HG02852 (cell line): ENCODE measurements around the gene IL6R.
"Not testable (repeated sequence)": the region's sequence is repeated elsewhere in the genome, so short reads cannot be mapped to it uniquely, and the experiment has no call there.

ENCODE experiments used
- ATAC-seq: cut with Tn5 transposase; IDR thresholded peaks from one replicate; pipeline ENCODE4 v1.9.1; 2021; ENCODE audit warnings: mild to moderate bottlenecking, moderate library complexity; ENCODE audit not compliant: unreplicated experiment

The IL6R gene

DNA sequence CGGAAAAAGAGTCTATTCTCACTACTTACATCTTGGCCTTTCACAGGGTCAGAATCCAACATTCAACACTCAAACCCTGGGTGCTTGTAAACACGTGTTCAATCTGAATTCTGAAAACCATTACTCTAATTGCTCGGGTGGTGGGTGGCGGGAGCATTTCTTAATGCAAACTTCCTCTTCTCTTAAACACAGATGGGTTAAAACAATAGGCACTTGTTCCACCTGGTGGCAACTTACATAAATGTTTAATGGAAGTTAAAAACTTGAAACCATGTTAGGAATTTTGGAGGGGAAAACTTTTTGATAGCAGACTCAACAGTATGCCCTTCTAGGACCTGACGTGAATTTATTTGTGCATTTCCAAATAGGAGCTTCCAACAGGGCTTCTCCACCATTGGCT, 73.5 kb downstream of the IL6R start:
- ATAC-seq = no peak

DNA sequence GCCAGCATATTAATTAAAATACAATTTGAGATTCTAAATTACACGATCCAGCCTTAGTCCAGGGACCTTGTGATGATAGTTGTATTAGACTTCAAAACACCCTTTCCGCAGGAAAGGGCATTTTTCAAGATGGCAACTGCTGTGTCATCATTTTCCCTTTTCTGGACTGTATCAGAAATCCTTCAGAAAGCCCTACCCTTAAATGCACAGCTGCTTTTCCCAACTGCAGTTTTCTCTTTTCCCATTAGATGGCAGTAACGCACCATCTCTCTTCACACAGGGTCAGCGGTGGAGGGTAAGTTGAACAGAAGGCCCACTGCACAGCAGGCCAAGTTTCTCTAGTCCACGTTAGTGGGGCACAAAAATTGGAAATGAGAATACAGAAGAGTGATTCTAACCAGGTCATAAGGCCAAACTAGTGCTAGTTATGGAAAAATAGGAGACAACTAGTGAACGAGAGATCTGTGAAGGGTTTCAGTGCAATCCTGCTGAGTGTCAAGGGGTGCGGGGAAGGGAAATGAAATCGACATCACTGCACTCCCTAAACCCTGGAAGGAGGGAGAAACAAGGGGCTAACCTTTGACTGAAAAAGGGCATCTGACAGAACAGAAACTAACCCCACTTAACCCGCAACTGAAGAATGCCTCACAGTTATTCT, 74.8 kb downstream of the IL6R start:
- no peak for ATAC-seq

DNA sequence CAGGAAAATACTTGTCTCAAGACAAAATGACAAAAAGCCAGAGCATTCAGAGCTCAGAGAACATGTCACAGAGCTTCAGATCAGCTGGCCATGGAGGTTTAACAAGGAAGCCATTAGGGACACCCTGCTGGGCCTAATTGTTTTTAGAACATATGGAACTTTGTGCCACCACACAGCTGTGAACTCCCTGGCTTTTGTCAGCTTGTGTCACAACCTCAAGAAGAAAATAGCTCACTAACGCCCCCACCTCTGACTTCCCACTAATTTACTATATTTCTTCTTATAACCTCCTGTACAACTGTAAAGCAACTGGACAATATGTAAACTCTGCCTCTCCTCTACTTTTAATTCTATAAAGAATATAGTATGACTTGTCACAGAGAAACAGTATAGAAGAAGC, 75.9 kb downstream of the IL6R start:
- no peak for ATAC-seq

DNA sequence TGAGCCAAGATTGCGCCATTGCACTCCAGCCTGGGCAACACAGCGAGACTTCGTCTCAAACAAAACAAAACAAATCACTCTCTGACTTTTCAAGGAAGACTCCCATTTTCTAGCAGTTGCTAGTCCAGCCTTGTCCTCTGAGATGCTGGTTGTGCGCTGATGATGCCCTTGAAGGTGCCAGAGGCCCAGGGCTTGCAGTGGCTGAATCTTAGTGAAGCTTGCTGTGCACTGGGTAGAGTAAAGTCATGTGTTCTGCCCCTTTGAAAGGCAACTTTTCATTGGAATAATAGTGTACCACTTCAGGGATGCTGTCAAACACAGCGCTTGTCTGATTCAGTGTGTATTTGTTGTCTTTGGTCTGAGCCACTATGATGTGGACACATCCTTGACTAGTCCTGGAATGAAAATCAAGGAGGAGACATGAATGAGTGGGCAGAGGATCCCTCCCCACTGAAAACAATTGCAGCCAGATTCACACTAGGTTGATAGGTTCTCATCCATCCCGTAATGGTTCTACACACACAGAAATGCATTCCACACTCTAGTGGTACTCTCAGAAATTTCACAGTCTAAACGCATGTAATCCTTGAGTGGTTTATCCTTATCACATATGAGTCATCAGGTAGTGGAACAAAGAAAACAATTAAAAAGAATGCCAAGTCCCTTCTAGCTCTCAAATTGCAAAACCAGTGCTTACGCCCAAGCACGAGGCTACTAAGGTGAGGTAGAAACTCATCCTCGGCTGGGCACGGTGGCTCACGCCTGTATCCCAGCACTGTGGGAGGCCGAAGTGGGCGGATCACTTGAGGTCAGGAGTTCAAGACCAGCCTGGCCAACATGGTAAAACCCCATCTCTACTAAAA, 79.0 kb downstream of the IL6R start:
- ATAC-seq = no peak

DNA sequence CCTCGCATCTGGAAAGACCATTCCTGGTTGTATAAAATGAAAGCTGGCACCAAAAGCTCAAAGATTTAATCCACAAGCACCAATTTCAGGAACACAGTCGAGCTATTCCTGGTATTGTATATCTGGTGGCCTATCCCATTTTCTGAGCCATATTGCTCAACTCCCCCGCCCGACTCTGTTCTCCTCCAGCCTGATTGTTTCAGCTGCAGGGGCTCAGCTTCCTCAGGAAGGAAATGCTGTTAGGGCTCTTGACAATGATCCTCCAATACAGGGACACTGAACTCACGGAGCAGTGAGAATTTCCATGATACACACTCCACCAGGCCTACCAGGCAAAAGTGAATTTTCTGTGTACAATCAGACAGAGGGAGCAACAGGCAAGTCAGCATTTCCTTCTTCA, 80.0 kb downstream of the IL6R start:
- ATAC-seq = no peak

DNA sequence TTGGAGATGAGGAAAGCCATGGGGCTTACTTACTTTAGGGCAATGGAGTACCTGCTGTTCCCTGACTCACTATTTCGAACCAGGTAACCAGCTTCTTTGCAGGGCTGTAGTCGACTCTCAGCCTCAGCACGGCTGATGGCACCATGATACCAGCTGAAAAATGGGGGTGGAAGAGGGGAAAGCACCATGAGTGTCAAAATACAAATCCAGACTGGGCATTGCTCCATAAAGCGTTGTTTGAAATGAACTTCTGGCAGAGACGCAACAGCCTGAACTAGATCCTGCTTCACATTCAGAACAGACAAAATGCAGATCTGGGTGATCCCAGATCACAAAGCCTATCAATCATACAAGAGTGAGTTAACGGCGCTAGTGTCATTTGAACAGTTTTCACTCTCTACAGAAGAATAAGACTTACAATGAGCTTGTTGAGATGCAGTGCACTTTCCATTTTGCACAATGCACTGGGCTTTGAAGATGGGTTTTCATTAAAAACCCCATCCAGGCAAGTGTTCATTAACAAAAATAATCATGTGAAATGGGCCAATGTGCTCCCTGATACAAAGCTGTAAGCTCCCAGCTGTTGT, 80.9 kb downstream of the IL6R start:
- no peak for ATAC-seq

DNA sequence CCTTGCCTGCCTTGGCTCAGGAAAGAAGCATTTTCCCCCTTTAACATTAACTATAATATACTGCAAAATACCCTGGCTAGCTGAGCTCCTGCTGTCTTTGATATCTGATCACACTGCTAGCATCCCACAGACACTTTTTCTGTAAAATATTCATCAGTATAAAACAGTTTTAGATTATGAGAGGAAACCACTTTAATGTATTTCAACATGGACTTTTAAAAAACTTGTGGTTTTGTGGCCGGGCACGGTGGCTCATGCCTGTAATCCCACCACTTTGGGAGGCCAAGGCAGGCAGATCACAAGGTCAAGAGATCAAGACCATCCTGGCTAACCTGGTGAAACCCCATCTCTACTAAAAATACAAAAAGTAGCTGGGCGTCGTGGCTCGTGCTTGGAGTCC, 81.6 kb downstream of the IL6R start:
- ATAC-seq = not testable (repeated sequence)

DNA sequence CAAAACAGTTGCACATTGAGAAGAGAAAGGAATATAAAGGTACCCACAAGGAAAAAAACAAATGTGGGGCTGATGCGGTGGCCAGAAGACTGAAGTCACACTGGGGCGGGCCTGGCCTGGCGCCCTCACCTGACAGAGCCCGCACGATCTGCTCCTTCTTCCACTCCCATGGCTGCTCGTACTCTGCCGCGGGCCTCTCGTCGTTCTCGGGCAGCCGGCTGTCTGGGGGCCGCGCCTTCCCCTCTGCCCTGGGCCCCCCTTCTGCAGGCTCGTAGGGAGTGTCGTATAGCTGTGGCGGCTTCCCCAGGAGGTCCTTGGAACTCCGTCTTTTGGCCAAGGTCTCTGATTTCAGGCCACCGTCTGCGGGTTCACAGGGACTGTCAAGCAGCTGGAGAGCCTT, 83.8 kb downstream of the IL6R start:
- no peak for ATAC-seq

DNA sequence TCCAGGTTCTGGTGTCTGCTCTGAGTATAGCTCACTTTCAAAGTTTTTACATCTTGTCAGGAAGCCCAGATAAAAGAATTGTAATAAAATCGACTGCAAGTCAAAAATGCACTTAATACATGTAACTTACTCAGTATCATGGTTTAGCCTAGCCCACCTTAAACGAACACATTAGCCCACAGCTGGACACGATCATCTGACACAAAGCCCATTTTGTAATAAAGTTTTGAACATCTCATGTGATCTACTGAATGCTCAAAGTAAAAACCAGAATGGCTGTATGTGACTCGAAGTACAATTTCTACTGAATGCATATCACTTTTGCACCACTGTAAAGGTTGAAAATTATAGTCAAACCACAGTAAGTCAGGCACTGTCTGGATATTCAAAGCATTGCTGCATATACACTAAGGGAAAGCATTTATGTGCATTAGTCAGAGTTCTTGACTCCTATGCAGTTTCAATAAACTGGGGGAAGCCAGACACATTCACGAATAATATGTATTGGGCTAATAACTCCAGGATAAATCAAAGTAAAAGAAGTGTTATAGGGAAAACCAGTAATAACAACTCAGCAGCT, 84.6 kb downstream of the IL6R start:
- ATAC-seq = no peak

DNA sequence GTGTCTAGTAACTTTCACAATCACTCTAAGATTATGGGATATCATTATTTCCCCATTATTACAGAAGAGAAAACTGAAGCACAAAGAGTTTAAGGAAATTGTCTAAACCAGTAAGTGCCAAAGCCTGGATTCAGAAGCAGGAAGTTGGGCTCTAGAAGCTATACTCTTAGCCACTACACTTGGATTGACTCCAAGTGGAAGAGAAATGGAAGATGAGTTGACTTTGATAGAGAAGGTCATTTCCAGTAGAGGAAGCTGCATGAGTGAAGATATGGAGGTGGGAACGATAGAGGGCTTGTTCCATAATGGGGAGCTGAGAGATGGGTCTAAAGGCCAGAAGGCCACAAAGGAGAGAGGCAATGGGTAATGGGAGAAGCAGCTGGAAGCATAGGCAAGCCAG, 85.2 kb downstream of the IL6R start:
- ATAC-seq = no peak

DNA sequence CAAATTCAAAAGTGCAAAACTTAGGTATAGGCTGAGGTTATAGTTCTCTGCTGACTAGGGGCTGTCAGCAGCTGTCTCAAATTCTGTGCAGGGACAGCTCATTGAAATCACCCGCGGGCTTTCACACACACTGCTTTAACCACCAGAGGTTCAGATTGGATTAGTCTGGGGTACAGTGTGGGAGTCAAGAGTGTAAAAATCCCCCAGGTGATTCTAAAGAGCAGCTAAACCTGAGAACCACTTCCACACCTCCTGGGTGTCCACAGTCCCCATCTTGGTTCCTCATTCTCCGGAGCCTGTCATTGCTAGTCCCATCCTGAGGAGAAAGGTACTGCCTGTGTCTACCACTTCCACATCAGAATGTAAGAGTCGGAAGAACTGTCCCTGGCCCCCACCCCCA, 87.0 kb downstream of the IL6R start:
- ATAC-seq = peak; percentile 45

DNA sequence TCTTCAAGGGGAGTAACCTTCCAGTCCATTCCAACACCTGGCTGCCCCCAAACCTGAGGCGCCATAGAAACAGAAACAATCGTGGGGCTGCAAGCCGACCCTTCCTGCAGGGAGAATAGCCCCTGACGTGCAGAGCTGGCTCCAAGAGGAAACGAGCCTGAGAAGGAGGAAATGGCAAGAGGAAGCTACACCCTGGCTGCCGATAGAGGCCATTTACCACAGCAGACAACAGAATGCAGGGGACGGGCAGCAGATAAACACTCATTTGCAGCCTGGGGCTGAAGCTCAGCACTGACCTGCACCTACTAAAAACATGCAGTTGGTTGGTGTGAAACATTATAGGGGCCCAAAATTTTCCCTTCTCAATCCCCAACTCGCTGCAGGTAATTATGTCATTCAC, 88.1 kb downstream of the IL6R start:
- ATAC-seq = no peak

DNA sequence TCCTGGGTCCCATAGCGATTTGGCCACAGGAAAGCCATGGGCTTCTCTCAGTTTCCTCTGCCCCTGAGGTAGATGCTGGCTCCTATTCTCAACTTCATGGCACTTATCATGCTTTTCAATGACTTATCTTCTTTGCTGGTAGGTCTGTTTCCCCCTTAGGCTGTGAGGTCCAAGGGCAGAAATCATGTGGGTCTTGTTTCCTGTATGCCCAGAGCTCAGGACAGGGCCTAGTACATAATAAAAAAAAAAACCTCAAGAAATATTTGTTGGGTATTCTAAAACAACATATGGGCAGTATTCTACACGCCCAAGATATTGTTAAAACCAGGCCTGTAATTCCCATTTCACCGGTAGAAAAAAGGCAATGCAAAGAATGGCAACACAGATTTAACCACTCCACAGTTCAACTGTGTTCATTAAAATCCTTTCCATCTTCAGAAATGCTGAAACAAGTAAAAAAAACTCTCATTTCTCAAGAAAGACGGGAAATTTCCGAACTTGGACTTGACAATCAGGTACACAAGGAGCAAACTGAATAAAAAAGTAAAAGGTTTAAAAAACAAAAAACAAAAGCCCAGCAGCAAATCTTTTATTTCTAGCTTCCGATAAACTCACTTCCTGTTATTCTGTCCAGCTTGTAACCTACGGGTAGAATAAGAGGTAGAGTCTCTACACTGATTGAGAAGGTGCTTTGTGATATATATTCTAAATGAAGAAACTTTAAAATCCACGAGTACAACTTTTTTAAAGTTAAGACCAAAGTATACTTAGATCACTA, 90.5 kb downstream of the IL6R start:
- no peak for ATAC-seq

DNA sequence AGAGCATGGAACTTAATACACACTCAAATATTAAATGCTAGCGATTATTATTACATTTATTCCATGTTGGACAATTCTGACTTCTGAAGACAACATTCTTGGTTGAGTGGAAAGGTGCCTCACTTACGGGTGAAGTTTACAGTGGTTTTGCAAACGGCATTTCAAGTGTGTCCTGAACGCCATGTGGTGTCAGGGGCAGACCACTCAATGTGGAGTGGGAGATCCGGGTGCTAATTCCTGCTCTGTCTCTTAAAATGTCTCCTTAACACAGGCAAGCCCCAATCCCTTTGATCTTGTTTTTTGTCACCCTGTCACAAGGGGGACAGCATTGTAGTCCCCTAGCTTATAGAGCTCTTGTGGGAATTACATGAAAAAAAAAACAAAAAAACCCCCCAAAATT, 91.2 kb downstream of the IL6R start:
- ATAC-seq = no peak

DNA sequence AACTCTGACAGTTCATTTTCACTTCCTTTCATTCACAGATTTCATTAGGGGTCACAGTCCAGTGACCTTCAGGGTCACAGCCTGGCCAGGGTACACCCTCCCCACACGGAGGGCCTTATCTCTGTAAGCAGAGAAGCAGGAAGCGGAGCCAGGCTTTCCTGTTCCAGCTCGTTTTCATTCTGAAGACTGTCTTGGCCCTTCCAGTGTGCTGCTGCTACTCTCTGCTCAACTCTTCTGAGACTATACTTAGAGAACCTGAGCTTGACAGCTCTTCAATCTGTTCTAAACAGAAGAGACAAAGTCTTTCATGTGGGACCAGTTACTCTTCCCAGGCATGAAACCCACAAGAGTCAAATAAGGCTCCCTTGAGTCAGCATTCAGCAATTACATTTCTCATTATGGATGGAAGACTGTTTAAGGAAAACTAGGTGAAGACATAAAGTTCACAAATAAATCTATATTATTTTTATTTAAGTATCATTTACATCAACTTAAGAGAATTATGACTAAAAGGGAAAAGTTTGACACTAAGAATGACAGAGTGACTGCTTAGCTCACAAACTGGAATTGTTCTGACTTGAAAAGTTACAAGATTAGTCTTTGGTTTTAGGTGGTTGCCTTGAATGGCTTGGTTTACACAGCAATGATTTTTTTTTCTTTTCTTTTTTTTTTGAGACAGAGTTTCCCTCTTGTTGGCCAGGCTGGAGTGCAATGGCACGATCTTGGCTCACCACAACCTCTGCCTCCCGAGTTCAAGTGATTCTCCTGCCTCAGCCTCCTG, 92.1 kb downstream of the IL6R start:
- ATAC-seq = peak; percentile 45

DNA sequence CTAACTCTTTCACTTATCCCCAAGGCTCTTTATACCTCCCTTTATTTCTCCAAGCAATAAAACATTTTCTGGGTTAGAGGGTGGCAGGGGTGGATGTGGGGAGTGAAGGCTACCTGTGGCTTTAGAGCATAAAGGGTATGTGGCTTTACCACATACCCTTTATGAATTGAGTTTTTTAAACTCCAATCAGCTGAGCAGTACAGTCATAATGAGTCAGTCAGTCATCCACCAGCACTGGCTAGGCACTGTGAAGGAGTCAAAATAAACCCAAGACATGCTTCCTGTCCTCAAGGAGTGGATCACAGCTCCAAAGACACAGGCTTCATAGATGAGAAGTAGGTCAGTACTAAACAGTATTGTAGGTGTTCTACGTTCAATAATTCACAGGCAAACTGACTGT, 94.3 kb downstream of the IL6R start:
- no peak for ATAC-seq

DNA sequence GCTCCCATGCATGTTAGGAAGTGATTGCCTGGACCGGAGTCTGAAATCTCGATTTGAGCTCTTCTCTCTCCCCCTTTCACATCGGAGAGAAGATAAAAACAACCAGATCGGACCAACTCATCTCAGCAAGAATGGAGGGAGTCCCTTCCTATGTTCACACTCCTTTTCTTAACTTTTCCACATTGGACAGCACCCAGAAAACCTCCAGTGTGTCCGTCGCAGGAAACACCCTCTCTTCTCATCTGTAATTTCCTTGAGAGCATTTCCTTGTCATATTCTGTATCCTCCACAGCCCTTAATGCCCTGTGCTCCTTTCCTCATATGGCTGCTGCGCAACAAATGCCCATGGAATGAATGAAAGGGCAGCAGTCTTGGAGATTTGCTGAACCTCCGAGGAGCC, 95.4 kb downstream of the IL6R start:
- ATAC-seq = no peak

DNA sequence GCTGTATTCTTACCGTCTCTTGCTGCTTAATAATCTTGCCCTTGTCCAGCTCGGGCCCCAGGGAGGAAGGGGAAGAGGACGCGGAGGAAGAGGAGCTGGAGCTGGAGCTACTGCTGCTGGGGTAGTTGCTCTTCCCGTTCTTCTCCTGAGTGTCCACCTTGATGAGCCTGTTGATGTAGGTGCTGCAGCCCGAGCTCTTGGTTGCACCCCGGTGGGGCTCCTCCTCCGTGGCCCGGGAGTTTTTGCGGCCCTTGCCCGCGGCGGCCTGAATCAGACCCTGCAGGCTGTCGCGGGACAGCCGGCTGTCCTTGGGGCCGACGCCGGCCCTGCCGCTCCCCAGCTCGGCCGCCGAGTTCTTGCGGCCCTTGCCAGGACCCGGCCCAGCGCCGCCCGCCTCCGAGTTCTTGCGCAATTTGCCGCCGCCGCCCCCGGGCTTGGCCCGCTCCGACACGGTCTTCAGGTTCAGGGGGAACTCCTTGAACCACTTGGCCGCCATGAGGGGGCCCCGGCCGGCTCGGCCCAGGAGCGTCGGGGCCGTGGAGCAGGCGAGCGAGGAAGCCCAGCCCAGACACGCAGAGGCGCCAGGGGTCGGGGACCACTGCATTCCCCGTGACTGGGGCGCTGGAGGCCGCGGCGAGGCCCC, 96.4 kb downstream of the IL6R start:
- no peak for ATAC-seq

DNA sequence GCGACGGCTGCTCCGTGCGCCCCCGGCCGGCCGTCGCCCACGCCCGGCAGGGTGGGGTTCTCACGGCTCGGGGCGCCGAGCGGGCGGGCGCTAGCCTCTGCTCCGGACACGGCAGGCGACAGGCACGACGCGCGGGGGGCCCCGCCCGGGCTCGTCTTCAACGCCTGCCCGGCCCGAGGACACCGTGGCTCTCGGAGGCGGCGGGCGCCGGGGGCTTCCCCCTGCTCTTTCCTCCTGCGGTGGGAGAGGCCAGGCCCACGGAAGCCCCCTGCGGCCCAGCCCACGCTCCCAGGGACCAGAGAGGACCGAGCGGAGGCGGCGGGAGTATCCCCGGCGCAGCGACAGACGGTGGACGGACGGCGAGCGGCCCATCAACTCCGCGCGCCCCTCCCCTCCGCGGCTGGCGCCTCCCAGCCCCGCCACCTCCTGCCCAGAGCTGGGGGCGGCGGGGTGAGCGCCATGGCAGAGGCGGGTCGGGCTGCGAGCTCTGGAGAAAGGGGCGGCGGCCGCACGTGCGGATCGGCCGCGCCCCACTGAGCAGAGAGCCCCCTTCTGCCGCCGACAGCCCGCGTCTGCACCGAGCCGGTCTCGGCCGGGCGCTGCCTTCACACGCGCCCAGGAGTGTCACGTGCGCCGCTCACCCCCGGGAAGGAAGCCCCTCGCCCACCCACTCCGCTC, 97.1 kb downstream of the IL6R start, which contains the start of the genes SHE and TDRD10:
TSS of gene SHE (minus strand) at position 347 of the 678 bp plus-strand sequence. CDS start 386 bp downstream, outside the sequence.
TSS of gene TDRD10 (plus strand) at position 154 of the 678 bp plus-strand sequence. CDS start 4,685 bp downstream, outside the sequence.
- no peak for ATAC-seq
